ENCODE results near the gene CBX8. TPM values are rescaled to one million over a fixed set of nuclear protein-coding genes. Genes with fewer than 3 reads are reported as not detected.
A peak's percentile ranks its signal among the peaks of the same experiment; 100 is the strongest.

The CBX8 gene
- total and polyA plus RNA-seq, 2 of the 8 experiments (the other 6 are each of a cell fraction or from before 2014, with no cell fraction given): 0.09 to 2.1 TPM

DNA sequence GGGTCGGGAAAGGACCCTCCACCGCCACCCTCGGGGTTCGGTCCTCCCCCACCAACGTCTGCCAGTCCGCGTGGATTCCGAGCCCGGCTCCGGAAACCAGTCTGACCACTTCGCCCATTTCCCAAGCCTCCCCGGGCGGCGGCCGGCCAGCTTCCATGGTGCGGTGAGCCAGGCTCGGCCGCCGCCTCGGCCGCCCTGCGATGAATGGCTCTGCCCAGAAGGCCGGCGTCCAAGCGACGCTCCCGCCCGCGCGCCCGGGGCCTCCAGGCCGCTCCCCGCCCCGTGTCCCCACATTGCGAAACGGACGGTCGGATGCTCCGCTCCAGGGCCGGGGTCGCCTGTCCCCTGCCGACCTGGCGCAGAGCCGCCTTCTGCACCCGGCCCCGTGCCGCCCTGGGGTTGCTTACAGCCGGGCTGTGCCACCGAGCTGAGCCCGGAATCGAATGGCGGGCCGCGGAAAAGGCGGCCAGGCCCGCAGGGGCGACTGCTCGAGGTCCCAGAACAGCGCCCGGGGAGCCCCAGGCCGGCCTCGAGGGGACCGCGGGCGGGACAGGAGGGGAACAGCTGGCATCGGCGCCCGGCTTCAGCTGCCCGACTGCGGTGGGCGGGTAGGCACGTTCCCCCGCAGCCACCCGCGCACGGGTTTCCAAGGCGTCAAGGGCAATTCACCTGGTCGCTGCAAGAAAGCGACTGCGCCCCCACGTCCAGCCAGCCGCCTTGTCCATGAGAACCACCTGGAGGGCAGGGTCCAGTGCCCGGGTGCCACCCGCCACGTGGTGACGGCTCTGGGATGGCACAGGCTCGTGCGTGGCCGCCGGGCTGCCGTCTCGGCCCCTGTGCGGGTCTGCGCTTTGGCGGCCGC lies 18.3 kb upstream of the CBX8 start:
- CTCF ChIA-PET (ENCODE audit: partially characterized antibody): interaction anchor here (1.4 to 24.7 kb wide), 7 partner anchors 9 to 72 kb away, joined by 3 to 576 read pairs (median 84); partner anchors contain the start of genes CBX4 and CBX8
- no peak overlapping the region for H4K5ac ChIP-seq (ENCODE audit: insufficient read length, low read depth, low read length)
- peak overlapping the region; percentile 37 for H4K8ac ChIP-seq (ENCODE audit: extremely low read depth, insufficient read depth, low read length)
- H2BK20ac ChIP-seq (ENCODE audit: low read length): 0 out of 2 replicates have a peak overlapping the region, but pooled peaks have one; percentile 61
- peak in 1 of 2 experiments; percentile 75 for DNase-seq (ENCODE audit: low read depth in 1 of 2, low spot score in 2 of 2)
- H3K4me3 ChIP-seq (ENCODE audit: extremely low read depth in 1 of 4, insufficient read depth in 2 of 4, low read depth in 3 of 4, low read length in 4 of 4): peak overlapping the region in 3 of 4 experiments; percentile 11 to 51 (median 19); a peak in 4 of 8 replicates
- H3K23me2 ChIP-seq (ENCODE audit: low read depth, low read length): peaks cover 6% of the 10 kb centered on the region; the same call in 1 of the 2 replicates
- H2AK5ac ChIP-seq (ENCODE audit: low read depth, low read length): no peak overlapping the region
- peaks cover 0 to 15% (median 0%) of the 10 kb centered on the region in 4 experiments; a peak in 1 of 8 replicates for H3K36me3 ChIP-seq (ENCODE audit: control insufficient read depth in 2 of 4, insufficient read depth in 4 of 4, low read length in 3 of 4)
- H3K9me3 ChIP-seq (ENCODE audit: insufficient read depth in 2 of 2, low read depth in 1 of 2, low read length in 1 of 2): no peaks in the 10 kb centered on the region
- H3K9ac ChIP-seq (replicated peaks in 1 of 4; ENCODE audit: extremely low read depth in 1 of 4, low read depth in 3 of 4, low read length in 3 of 4): no peak overlapping the region
- H2BK12ac ChIP-seq (ENCODE audit: low read depth, low read length): peak overlapping the region; percentile 75; the same call in 1 of the 2 replicates
- no peaks in the 10 kb centered on the region for H3K79me2 ChIP-seq (ENCODE audit: control insufficient read depth in 1 of 2, insufficient read depth in 2 of 2, low read length in 2 of 2)
- POLR2A ChIA-PET (ENCODE audit: partially characterized antibody): interaction anchor here (0.9 to 24.0 kb wide), 11 partner anchors 11 to 134 kb away, joined by 3 to 374 read pairs (median 5); partner anchors contain the start of genes CBX4 and CBX8
- no peak overlapping the region; the same call in 1 of the 2 replicates for H2BK5ac ChIP-seq (ENCODE audit: low read depth, low read length)
- no peak for FAIRE-seq
- no peak overlapping the region for H2AFZ ChIP-seq (ENCODE audit: low read length)
- no peak overlapping the region for H3K14ac ChIP-seq (ENCODE audit: insufficient read length)
- no peak overlapping the region for H2BK15ac ChIP-seq (ENCODE audit: low read length)
- H3K79me1 ChIP-seq (ENCODE audit: low read depth, low read length): no peaks in the 10 kb centered on the region
- H4K91ac ChIP-seq (replicated peaks; ENCODE audit: insufficient read length, low read length): no peak overlapping the region
- peaks cover 0 to 33% (median 27%) of the 10 kb centered on the region in 4 experiments; a peak in 6 of 7 replicates for H3K4me1 ChIP-seq (replicated peaks in 1 of 4; ENCODE audit: control insufficient read depth in 3 of 4, insufficient read depth in 4 of 4, low read length in 3 of 4)
- H3K56ac ChIP-seq (replicated peaks; ENCODE audit: insufficient read length, low read depth, low read length): no peak overlapping the region
- H3K27me3 ChIP-seq (replicated peaks in 1 of 4; ENCODE audit: control insufficient read depth in 3 of 4, extremely low read depth in 1 of 4, insufficient read depth in 3 of 4, low read length in 3 of 4): peaks cover 83 to 99% (median 97%) of the 10 kb centered on the region in 4 experiments
- H3K4ac ChIP-seq (replicated peaks; ENCODE audit: insufficient read length, low read depth, low read length): no peak overlapping the region
- 4% methylated on average over 65 of the region's 96 CpGs; no CpG with 5 or more reads in 1 of the 2 experiments for WGBS, 2 experiments (ENCODE audit: extremely low coverage in 1 of 2, insufficient coverage in 1 of 2, insufficient read length in 1 of 2, insufficient replicate concordance in 2 of 2, low coverage in 1 of 2, low lambda C conversion rate in 2 of 2, missing lambda C conversion rate in 1 of 2)
- no peak overlapping the region for H3K27ac ChIP-seq (ENCODE audit: low read depth, low read length)
- H3K18ac ChIP-seq (ENCODE audit: extremely low read depth, low read length): peak overlapping the region; percentile 97
- H3K4me2 ChIP-seq (ENCODE audit: insufficient read depth in 1 of 2, low read depth in 2 of 2, low read length in 2 of 2): peak overlapping the region; percentile 65 to 68
- H3K23ac ChIP-seq (ENCODE audit: insufficient read length): no peak overlapping the region
- H4K20me1 ChIP-seq (replicated peaks in 1 of 2; ENCODE audit: control insufficient read depth in 1 of 2, insufficient read depth in 2 of 2, low read length in 2 of 2): peaks cover 0 to 9% of the 10 kb centered on the region in 2 experiments
- H2BK120ac ChIP-seq (replicated peaks; ENCODE audit: low read depth, low read length): no peak overlapping the region
- no peak for TF ChIP-seq SAP30 (IDR thresholded peaks at IDR 0.05; ENCODE audit: insufficient read depth, insufficient replicate concordance, low read length)
- TF ChIP-seq, protein P1, sequence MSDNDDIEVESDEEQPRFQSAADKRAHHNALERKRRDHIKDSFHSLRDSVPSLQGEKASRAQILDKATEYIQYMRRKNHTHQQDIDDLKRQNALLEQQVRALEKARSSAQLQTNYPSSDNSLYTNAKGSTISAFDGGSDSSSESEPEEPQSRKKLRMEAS (IDR thresholded peaks at IDR 0.05): peak; percentile 57
- TF ChIP-seq RFX5 (IDR thresholded peaks at IDR 0.05; ENCODE audit: borderline replicate concordance, low read depth, low read length): no peak
- TF ChIP-seq SUZ12 (IDR thresholded peaks at IDR 0.05; ENCODE audit: low read length): peak; percentile 99
- no peak for TF ChIP-seq SP1 (IDR thresholded peaks at IDR 0.05; ENCODE audit: low read depth, low read length)
- TF ChIP-seq, protein P2, sequence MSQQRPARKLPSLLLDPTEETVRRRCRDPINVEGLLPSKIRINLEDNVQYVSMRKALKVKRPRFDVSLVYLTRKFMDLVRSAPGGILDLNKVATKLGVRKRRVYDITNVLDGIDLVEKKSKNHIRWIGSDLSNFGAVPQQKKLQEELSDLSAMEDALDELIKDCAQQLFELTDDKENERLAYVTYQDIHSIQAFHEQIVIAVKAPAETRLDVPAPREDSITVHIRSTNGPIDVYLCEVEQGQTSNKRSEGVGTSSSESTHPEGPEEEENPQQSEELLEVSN (IDR thresholded peaks at IDR 0.05): peak; percentile 75; the same call in 1 of the 2 replicates
- TF ChIP-seq SRF (IDR thresholded peaks at IDR 0.05; ENCODE audit: low read depth, low read length): no peak
- peak; percentile 86 for TF ChIP-seq RNF2 (IDR thresholded peaks at IDR 0.05; ENCODE audit: borderline replicate concordance, low read depth, low read length, missing control alignments, poor library complexity, severe bottlenecking)
- TF ChIP-seq BCL11A (IDR thresholded peaks at IDR 0.05; ENCODE audit: low read depth in 2 of 2, low read length in 2 of 2): no peak

All from H1 (cell line).